NCI-H2107 treated with DMSO at 0.1 percent for 48 hours (cell line): Measurements from ENCODE around the gene L3MBTL3.
"Not testable (repeated sequence)": the region's sequence is repeated elsewhere in the genome, so short reads cannot be mapped to it uniquely, and the experiment has no call there.

Experiments used
- DNase-seq: peaks from one replicate; lab custom pipeline; 2025; ENCODE audit not compliant: unreplicated experiment; lab: John Stamatoyannopoulos, UW

L3MBTL3 gene

GRCh38 chr6:130134582-130134981 is 116.2 kb downstream of the L3MBTL3 start:
- no peak for DNase-seq

- DNase-seq: no peak
Measured at GRCh38 chr6:130136798-130137197, 118.4 kb downstream of the L3MBTL3 start.

GRCh38 chr6:130138116-130138908 is 119.9 kb downstream of the L3MBTL3 start:
- no peak for DNase-seq

GRCh38 chr6:130138909-130139242 is 120.5 kb downstream of the L3MBTL3 start:
- no peak for DNase-seq

- no peak for DNase-seq
Measured at GRCh38 chr6:130140084-130140483, 121.7 kb downstream of the L3MBTL3 start.

GRCh38 chr6:130143709-130144108 is 125.3 kb downstream of the L3MBTL3 start:
- DNase-seq: no peak

GRCh38 chr6:130147111-130147510 is 128.7 kb downstream of the L3MBTL3 start:
- no peak for DNase-seq

GRCh38 chr6:130148181-130148580 is 129.8 kb downstream of the L3MBTL3 start:
- no peak for DNase-seq

- DNase-seq: not testable (repeated sequence)
Measured at GRCh38 chr6:130149016-130149415, 130.6 kb downstream of the L3MBTL3 start.

- DNase-seq: no peak
Measured at GRCh38 chr6:130150906-130151305, 132.5 kb downstream of the L3MBTL3 start.

- no peak for DNase-seq
Measured at GRCh38 chr6:130152908-130153510, 134.6 kb downstream of the L3MBTL3 start.

GRCh38 chr6:130156908-130157307 is 138.5 kb downstream of the L3MBTL3 start:
- no peak for DNase-seq

- DNase-seq: no peak
Measured at GRCh38 chr6:130158056-130158455, 139.7 kb downstream of the L3MBTL3 start.

- DNase-seq: no peak
Measured at GRCh38 chr6:130158548-130158947, 140.2 kb downstream of the L3MBTL3 start.

GRCh38 chr6:130159956-130160355 is 141.6 kb downstream of the L3MBTL3 start:
- no peak for DNase-seq

- no peak for DNase-seq
Measured at GRCh38 chr6:130161683-130162404, 143.5 kb downstream of the L3MBTL3 start.

GRCh38 chr6:130162421-130162820 is 144.0 kb downstream of the L3MBTL3 start:
- DNase-seq: no peak

GRCh38 chr6:130163266-130163665 is 144.9 kb downstream of the L3MBTL3 start:
- no peak for DNase-seq

- DNase-seq: no peak
Measured at GRCh38 chr6:130164251-130164650, 145.9 kb downstream of the L3MBTL3 start.

- DNase-seq: no peak
Measured at GRCh38 chr6:130167655-130168054, 149.3 kb downstream of the L3MBTL3 start.

GRCh38 chr6:130170160-130170559 is 151.8 kb downstream of the L3MBTL3 start:
- DNase-seq: not testable (repeated sequence)

GRCh38 chr6:130173377-130174004 is 155.1 kb downstream of the L3MBTL3 start:
- DNase-seq: not testable (repeated sequence)
